SJSA1 (cell line): Measurements from ENCODE around the gene CTNNA1. TPM values are rescaled to one million over a fixed set of nuclear protein-coding genes. Genes with fewer than 3 reads are reported as not detected.

ENCODE experiments used
- DNase-seq, 2 experiments: peaks; one replicate each; pipeline ENCODE4 v3.0.0-alpha.2; 2015 to 2020; ENCODE audit warnings: low spot score in 2 of 2, low read depth in 1 of 2
- H3K27ac ChIP-seq: fragments of 250-450 bp; sonication (Bioruptor Pico); 2 replicates; pipeline ENCODE4 v1.5.1; 2020; ENCODE audit warnings: mild to moderate bottlenecking, moderate library complexity
- H3K27me3 ChIP-seq: fragments of 250-450 bp; sonication (Bioruptor Pico); replicated peaks from 2 replicates; pipeline ENCODE4 v1.5.1; 2020; ENCODE audit warnings: mild to moderate bottlenecking, moderate library complexity
- H3K36me3 ChIP-seq: fragments of 250-450 bp; sonication (Bioruptor Pico); 2 replicates; pipeline ENCODE4 v1.5.1; 2020; ENCODE audit warnings: mild to moderate bottlenecking
- H3K4me1 ChIP-seq: fragments of 250-450 bp; sonication (Bioruptor Pico); replicated peaks from 2 replicates; pipeline ENCODE4 v1.6.1; 2021; ENCODE audit warnings: mild to moderate bottlenecking
- H3K4me3 ChIP-seq: fragments of 250-450 bp; sonication (Bioruptor Pico); 2 replicates; pipeline ENCODE4 v1.5.1; 2020; ENCODE audit warnings: mild to moderate bottlenecking
- H3K9me3 ChIP-seq: fragments of 250-450 bp; sonication (Bioruptor Pico); replicated peaks from 2 replicates; pipeline ENCODE4 v1.5.1; 2020; ENCODE audit warnings: mild to moderate bottlenecking
- total RNA-seq: library from RNA; depleted of rRNA; stranded (reverse); fragments of >200 nt; shearing (Covaris generic); gene quantifications from 2 replicates; pipeline ENCODE4 v1.2.3, GENCODE V29; 2014

Gene CTNNA1
- total RNA-seq, 1 experiment from 2014 or later, result 606 TPM

DNA sequence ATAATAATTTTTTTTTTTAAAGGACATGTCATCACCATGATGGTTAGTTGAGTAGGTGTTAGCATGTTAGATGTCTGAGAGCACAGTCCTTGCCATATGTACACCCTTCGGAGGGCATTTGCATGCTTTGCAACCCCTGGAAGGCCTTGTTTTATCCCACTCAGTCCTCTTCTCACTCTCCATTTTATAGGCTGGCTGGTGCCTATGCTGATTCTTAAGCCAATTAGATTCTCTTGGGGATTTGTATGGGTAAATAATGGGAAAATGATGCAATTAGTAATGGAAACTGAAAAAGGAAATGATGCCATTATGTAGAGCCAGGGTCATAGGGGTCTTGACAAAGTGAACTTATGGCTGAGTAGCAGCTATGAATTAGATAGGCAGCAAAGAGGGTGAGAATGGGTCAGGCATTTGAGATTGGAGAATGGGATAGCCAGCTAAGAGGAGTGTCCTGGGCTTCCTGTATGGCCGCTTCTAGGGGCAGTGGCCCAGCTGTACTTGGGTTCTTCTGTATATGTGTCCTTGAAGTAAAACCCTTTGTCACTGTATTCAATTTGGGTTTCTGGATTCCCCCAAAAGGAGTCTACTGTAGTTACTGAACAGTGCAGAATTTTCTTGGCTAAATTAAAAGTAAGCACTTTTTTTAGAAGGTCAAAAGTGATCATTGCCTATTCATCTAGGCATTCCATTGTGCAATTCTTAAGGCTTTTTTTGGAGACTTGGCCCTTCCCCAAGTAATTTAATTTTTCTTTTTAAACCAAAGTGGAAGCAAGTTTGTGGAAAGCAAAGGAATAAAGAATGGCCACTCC is 90.3 kb downstream of the CTNNA1 start:
- Histone ChIP-seq H3K27ac (no peak overlapping the region), H3K4me1 (peaks cover 16% of the 10 kb centered on the region), H3K36me3 (peaks cover 12% of the 10 kb centered on the region), H3K9me3 (no peaks in the 10 kb centered on the region), H3K4me3 (no peak overlapping the region), H3K27me3 (no peaks in the 10 kb centered on the region)
- no peak for DNase-seq

DNA sequence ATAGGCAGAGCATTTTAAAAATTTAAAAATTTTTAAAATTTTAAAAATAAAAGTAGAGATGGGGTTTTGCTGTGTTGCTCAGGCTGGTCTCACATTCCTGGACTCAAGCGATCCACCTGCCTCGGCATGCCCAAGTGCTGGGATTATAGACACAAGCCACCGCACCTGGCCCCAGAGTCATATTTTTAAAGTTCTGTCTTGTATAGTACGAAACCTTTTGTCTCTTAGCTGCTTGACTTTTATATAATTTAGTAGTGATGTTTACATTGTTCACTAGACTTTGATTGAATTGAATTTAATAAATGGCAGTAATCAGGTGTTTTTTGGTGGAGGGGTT is 90.9 kb downstream of the CTNNA1 start:
- Histone ChIP-seq H3K4me1 (peaks cover 16% of the 10 kb centered on the region), H3K36me3 (peaks cover 12% of the 10 kb centered on the region), H3K27ac (no peak overlapping the region), H3K4me3 (no peak overlapping the region), H3K27me3 (no peaks in the 10 kb centered on the region), H3K9me3 (no peaks in the 10 kb centered on the region)
- DNase-seq, result no peak

DNA sequence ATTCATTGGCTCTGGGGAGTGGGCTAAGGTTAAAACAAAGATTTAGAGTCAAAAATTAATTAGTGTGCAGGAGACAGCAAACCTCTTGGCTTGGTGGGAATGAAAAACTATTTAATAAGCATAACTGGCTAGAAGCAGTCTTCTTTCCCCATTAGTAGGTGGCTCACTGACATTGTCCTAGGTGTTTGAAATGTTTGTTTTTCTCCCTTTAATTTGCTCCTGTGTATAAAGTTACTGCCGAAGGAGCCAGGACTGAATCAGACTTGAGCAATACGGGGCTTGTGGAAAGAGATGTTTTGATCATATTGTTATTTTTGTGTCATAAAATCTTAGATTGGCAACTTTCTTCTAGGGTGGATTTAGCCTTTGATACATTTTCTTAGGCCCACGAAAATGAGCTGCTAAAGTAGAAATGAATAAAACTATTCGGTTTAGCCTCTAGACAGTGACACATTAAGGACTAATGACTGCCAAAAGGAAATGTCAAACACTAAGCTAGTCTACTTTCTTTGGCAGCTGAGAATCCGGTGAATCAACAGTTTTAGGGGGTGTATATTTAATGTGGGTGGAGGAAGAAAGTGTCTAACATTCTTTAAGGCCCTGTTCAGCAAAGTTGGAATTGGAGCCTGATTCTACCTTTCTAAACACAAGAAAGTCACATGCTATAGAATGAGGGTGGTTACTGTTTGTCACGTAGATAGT is 91.7 kb downstream of the CTNNA1 start:
- DNase-seq, result peak in 1 of 2 experiments; percentile 54
- Histone ChIP-seq H3K4me3 (no peak overlapping the region), H3K27me3 (no peaks in the 10 kb centered on the region), H3K4me1 (peaks cover 18% of the 10 kb centered on the region), H3K36me3 (peaks cover 12% of the 10 kb centered on the region), H3K9me3 (no peaks in the 10 kb centered on the region), H3K27ac (peak overlapping the region; percentile 7)

DNA sequence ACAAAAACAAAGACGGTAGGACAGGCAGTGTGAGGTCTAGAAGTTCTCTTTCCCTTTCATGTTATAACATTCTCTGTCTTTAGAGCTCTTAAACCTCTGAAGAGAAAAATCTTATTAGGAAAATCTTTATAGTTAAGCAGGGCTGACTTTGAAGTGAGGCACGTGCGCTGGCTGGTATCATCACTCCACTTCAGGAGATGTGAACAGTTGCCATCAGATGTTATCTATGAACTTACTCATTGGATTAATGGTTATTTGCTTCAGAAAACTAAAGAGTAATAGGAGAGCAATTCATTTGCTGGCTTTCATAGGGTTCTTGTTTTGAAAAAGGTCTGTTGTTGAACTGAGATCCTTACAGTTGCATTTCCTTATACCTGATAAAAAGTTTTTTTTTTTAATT is 96.2 kb downstream of the CTNNA1 start:
- no peaks in the 10 kb centered on the region for H3K9me3 ChIP-seq
- peaks cover 25% of the 10 kb centered on the region for H3K4me1 ChIP-seq
- H3K27ac ChIP-seq, result no peak overlapping the region
- DNase-seq, result no peak
- H3K36me3 ChIP-seq, result no peaks in the 10 kb centered on the region
- no peaks in the 10 kb centered on the region for H3K27me3 ChIP-seq
- H3K4me3 ChIP-seq, result no peak overlapping the region

DNA sequence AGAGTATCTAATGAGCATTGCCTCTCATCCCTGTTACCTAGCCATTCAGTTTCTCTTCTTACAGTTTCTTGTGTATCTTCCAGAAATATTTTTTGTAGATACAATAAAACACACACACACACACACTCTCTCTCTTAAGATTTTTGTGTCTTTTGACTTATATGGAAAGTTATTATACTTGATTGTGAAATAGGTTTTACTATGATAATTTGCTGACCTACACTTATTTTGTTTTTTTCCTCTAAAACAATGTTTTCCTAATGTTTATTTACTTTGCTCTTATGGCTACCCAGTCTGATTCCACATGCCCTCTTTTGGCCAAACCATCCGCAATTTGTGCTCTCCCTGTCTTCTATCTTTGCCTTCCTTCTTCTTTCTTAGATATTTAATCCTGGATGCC is 96.7 kb downstream of the CTNNA1 start:
- Histone ChIP-seq H3K27ac (no peak overlapping the region), H3K4me3 (no peak overlapping the region), H3K27me3 (no peaks in the 10 kb centered on the region), H3K9me3 (no peaks in the 10 kb centered on the region), H3K4me1 (peaks cover 20% of the 10 kb centered on the region), H3K36me3 (peaks cover 3% of the 10 kb centered on the region; the same call in 1 of the 2 replicates)
- no peak for DNase-seq

DNA sequence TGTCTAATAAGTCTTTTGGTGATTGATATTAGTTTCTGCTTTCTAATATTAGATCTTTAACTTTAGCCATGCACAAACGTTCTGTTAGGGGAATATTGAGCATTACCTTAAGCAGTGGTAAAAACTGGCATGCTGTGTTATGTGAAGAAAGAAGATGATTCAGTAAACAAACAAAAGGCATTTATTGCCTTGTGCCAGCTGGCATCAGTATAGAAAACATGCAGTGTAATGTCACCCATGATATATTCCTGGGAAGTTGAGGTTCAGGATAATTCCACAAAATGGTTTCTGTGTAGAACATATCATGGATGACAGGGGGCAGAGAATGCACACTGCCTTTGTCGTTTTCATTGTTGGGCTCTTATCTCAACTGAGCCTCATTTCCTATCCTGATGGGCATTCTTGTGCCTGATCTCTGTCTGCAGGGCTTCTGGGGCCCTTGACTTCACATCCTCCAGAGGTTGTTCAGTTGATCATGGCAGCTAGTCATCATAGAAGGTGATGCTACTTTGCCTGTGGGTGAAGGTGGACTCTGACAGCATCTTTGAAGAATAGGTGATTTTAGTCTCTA is 97.7 kb downstream of the CTNNA1 start:
- Histone ChIP-seq H3K36me3 (peaks cover 3% of the 10 kb centered on the region; the same call in 1 of the 2 replicates), H3K4me3 (no peak overlapping the region), H3K4me1 (peaks cover 13% of the 10 kb centered on the region), H3K27me3 (no peaks in the 10 kb centered on the region), H3K27ac (no peak overlapping the region), H3K9me3 (no peaks in the 10 kb centered on the region)
- DNase-seq, result no peak

DNA sequence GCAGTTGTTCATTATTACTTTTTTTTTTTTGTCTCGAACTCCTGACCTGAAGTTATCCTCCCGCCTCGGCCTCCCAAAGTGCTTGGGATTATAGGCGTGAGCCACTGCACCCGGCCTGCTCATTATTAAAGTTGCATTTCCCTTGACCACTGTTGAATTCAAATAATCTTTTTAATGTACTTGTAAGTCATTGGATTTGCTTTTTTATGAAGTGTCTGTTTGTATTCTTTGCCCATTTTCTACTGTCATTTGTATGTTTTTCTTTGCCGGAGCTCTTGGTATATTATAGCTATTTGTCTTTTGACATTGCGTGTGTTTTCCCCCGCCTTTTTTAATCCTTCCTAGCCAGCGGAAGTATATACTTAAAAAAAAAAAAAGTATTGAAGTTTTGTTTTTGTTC is 99.9 kb downstream of the CTNNA1 start:
- DNase-seq, result peak in 1 of 2 experiments; percentile 48
- Histone ChIP-seq H3K27me3 (no peaks in the 10 kb centered on the region), H3K27ac (no peak overlapping the region), H3K4me1 (peaks cover 13% of the 10 kb centered on the region), H3K36me3 (peaks cover 3% of the 10 kb centered on the region; the same call in 1 of the 2 replicates), H3K4me3 (no peak overlapping the region), H3K9me3 (no peaks in the 10 kb centered on the region)

DNA sequence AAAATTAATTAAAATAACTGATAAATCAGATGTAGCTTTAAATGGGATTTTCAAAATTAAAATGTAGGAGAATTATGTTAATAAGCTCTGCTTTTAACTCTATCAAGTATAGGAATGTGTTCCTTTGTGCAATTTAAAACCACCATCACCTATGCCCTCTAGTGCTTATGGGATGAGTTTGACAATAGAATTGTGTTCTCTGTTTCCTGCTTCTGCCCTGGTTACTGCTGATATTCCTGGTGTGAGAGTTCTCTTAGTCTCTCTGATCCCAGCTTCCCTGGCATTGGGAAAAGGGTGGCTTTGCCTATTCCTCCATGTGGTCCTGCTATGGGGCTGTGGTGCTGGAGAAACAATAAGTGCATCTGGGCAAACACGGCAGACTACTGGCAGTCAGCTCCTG is 113.8 kb downstream of the CTNNA1 start:
- H3K4me3 ChIP-seq, result no peak overlapping the region
- H3K9me3 ChIP-seq, result peaks cover 9% of the 10 kb centered on the region; the same call in 1 of the 2 replicates
- no peak for DNase-seq
- H3K27ac ChIP-seq, result no peak overlapping the region
- H3K36me3 ChIP-seq, result peaks cover 14% of the 10 kb centered on the region
- no peaks in the 10 kb centered on the region for H3K27me3 ChIP-seq
- H3K4me1 ChIP-seq, result peaks cover 26% of the 10 kb centered on the region

DNA sequence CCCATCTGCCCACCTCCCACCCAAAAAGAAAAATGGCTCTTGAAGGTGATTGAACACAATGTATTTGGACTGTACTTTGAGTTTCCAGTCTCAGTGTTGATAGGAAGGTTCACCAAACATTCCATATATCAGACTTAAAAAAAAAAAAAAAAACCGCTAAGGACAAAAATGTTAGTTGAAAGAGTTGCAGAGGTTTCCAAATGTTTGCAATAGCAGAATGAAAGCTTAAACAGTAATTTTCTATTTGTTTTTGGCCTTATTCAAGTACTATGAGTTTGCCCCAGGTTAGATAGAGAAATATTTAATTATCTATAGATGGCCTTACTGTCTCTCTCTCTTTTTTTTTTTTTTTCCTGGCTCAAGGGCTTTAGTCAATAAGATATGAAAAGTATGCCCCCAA is 115.8 kb downstream of the CTNNA1 start:
- Histone ChIP-seq H3K27ac (no peak overlapping the region), H3K4me3 (no peak overlapping the region)

DNA sequence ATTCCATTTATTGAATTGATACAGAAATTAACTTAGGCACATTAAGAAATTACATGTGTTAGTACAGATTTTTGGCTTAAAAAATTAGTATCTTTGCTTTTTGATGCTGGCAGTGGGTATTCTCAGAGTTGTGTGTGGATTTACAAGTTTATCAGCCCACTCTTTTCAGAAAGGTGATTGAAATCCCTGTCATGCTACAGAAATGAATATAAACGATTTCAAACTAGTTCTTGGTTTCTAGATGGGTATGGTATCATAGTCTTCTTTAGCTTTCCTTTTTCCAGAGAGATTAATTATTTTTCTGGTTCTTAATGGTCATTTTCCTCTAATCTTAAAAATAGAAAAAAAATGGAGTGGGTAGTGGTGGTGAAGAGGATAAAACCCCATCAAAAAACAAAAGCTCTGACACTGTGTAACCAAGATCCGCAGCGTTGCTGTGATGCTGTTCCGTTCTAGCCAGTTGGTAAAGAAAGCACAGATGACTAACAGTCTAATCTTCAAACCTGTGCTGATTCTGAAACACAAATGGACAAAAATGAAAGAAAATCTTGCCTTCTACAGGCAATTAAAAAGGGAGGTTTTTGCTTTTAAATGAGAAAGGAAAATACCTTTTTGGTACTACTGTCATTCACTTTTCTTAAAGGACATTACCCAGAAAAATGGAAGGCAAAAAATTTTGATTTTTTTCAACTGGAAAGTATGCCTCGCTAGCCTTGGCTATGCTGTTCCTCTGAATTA is 116.7 kb downstream of the CTNNA1 start:
- H3K4me3 ChIP-seq, result no peak overlapping the region
- no peaks in the 10 kb centered on the region; the same call in 1 of the 2 replicates for H3K36me3 ChIP-seq
- DNase-seq, result peak in 1 of 2 experiments; percentile 43
- H3K27ac ChIP-seq, result no peak overlapping the region
- H3K27me3 ChIP-seq, result no peaks in the 10 kb centered on the region
- H3K9me3 ChIP-seq, result no peaks in the 10 kb centered on the region
- H3K4me1 ChIP-seq, result peaks cover 52% of the 10 kb centered on the region

More for the DNA sequence above, 115.8 kb downstream of the CTNNA1 start:
- Histone ChIP-seq H3K4me1 (peaks cover 43% of the 10 kb centered on the region), H3K27me3 (no peaks in the 10 kb centered on the region), H3K9me3 (no peaks in the 10 kb centered on the region), H3K36me3 (no peaks in the 10 kb centered on the region; the same call in 1 of the 2 replicates)
- no peak for DNase-seq

DNA sequence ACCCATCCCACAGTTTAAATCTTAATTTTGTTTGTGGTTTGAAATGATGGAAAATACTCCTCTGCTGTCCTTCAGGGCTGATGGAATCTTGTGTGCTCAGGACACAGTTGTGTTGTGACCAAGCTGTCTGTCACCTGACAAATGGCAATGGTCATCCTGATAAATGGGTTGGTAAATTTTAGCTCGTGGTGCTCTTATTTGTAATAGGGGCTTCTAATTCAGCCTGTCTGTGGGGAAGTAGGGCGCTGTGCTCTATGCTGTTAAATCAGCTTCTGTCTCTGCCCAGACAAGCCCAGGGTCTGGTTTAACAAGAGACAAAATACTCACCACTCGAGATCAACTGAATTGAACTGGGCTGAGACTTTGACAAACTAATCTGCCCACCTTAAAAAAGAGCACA is 117.4 kb downstream of the CTNNA1 start:
- Histone ChIP-seq H3K36me3 (no peaks in the 10 kb centered on the region; the same call in 1 of the 2 replicates), H3K4me3 (no peak overlapping the region), H3K4me1 (peaks cover 57% of the 10 kb centered on the region), H3K27me3 (no peaks in the 10 kb centered on the region), H3K27ac (no peak overlapping the region), H3K9me3 (no peaks in the 10 kb centered on the region)
- DNase-seq, result no peak

DNA sequence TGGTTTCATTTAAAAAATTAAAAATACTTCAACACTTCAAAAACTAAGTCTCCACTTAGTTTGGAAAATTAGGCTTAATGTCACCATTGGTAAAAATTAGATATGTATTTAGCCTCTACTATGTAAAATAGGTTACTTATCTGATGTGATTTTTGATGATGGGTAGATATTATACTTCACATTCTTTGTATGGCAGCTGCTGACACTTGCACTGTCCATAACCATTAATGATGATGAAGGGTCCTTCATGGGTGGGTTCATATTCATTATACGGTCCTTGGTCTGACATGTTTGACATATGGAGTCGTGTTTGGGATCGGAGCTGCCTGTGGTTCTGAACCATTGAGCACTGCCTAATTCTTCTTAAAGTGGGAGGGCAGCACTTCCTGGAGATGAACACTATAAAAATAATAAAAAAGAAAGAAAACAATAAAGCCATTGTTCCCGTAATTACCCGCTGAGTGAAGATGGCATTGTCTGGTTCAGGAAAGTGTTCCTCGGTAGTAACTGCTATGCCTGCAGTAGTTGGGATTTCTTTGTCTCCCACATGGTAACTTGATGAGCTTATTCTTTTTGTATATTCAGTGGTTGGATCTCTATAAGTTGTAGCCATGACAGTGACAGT is 119.7 kb downstream of the CTNNA1 start:
- Histone ChIP-seq H3K4me3 (no peak overlapping the region), H3K27me3 (no peaks in the 10 kb centered on the region), H3K27ac (no peak overlapping the region; the same call in 1 of the 2 replicates), H3K4me1 (peaks cover 60% of the 10 kb centered on the region), H3K9me3 (no peaks in the 10 kb centered on the region), H3K36me3 (no peaks in the 10 kb centered on the region)
- DNase-seq, result peak in 1 of 2 experiments; percentile 33
